Measurements from ENCODE around the gene SPX. TPM values are rescaled to one million over a fixed set of nuclear protein-coding genes. Genes with fewer than 3 reads are reported as not detected.

SPX gene
- total and polyA plus RNA-seq, 2 donors (not counting 3 experiments of a cell fraction or from before 2014, with no cell fraction given) = 0.06 TPM; not detected in 1

GRCh38 chr12:21523148-21523547, 2.9 kb upstream of the SPX start:
- Histone ChIP-seq H3K4me2 (ENCODE audit: insufficient read depth, low read length) (no peak overlapping the region), H3K4me1 (ENCODE audit: control insufficient read depth, extremely low read depth, insufficient read depth, low read length) (peaks cover 9% of the 10 kb centered on the region), H3K9me3 (replicated peaks; ENCODE audit: control insufficient read depth, insufficient read depth, low read length) (no peaks in the 10 kb centered on the region), H3K4me3 (replicated peaks in 1 of 3; ENCODE audit: insufficient read depth in 1 of 3, low read depth in 1 of 3, low read length in 3 of 3) (no peak overlapping the region), H3K9me1 (replicated peaks; ENCODE audit: control insufficient read depth, extremely low read depth, insufficient read depth, low read length) (no peaks in the 10 kb centered on the region), H3K79me2 (ENCODE audit: control insufficient read depth, insufficient read depth, low read length) (no peaks in the 10 kb centered on the region), H3K27me3 (ENCODE audit: control insufficient read depth in 2 of 2, insufficient read depth in 2 of 2, low read length in 2 of 2) (peaks cover 0 to 4% of the 10 kb centered on the region in 2 experiments), H2AFZ (ENCODE audit: low read depth, low read length) (no peak overlapping the region), H3K27ac (ENCODE audit: insufficient read depth, low read depth, low read length) (no peak overlapping the region), H3K36me3 (ENCODE audit: control insufficient read depth in 2 of 2, extremely low read depth in 1 of 2, insufficient read depth in 2 of 2, low read length in 2 of 2) (no peaks in the 10 kb centered on the region), H3K9ac (replicated peaks; ENCODE audit: extremely low read depth, insufficient read depth, low read length) (no peak overlapping the region), H4K20me1 (replicated peaks; ENCODE audit: control insufficient read depth, extremely low read depth, insufficient read depth, low read length) (no peaks in the 10 kb centered on the region)
- TF ChIP-seq EZH2 (IDR thresholded peaks at IDR 0.05; ENCODE audit: borderline replicate concordance, low read depth, low read length, severe bottlenecking) (no peak), MAX (IDR thresholded peaks at IDR 0.05; ENCODE audit: insufficient read depth, insufficient read length) (no peak), GATA2 (IDR thresholded peaks at IDR 0.05; ENCODE audit: insufficient read depth, insufficient read length, low read depth, low read length) (no peak), POLR2A (IDR thresholded peaks at IDR 0.05; ENCODE audit: low read depth, low read length) (no peak), CTCF (IDR thresholded peaks at IDR 0.05; ENCODE audit: extremely low read depth in 1 of 2, insufficient read depth in 1 of 2, low read depth in 1 of 2, low read length in 2 of 2) (no peak), JUN (IDR thresholded peaks at IDR 0.05; ENCODE audit: borderline replicate concordance, insufficient read depth, insufficient read length, low read depth) (no peak), FOS (IDR thresholded peaks at IDR 0.05; ENCODE audit: borderline replicate concordance, insufficient read depth, low read length) (no peak), MYC (IDR thresholded peaks at IDR 0.05; ENCODE audit: low read depth, low read length) (no peak), POLR2AphosphoS5 (IDR thresholded peaks at IDR 0.05; ENCODE audit: insufficient read depth, low read depth, low read length) (no peak)
- FAIRE-seq = no peak
- CTCF ChIA-PET = no interaction called here
- BruUV-seq (replicated peaks) = no TSS peak
- intact Hi-C loops (cut with micrococcal nuclease) = no loop called here
- POLR2A ChIA-PET = no interaction called here
- dilution Hi-C loops (cut with MboI; ENCODE audit: extremely low pct_ligation_motif_present, low sequenced_read_pairs) = no loop called here
- DNase-seq (ENCODE audit: low read depth, low spot score) = no peak

All from endothelial cell of umbilical vein (primary cell).